Ascending aorta (tissue), 2 donors: ENCODE data around the gene PDE3A. TPM values are rescaled to one million over a fixed set of nuclear protein-coding genes. Genes with fewer than 3 reads are reported as not detected.

Experiments
- DNase-seq, 2 donors: peaks; one replicate each; pipeline ENCODE4 v3.0.0-alpha.2; 2019; ENCODE audit warnings: low spot score in 2 of 2
- H3K27ac ChIP-seq, 2 donors: fragments of 200-600 bp; sonication (generic); one replicate each; pipeline ENCODE4 v1.5.1; 2016 to 2017; ENCODE audit warnings: mild to moderate bottlenecking in 1 of 2
- H3K27me3 ChIP-seq: fragments of 200-600 bp; sonication (generic); one replicate; pipeline ENCODE4 v1.5.1; 2017
- H3K36me3 ChIP-seq, 2 donors: fragments of 200-600 bp; sonication (generic); one replicate each; pipeline ENCODE4 v1.5.1; 2016
- H3K4me1 ChIP-seq, 2 donors: fragments of 200-600 bp; sonication (generic); one replicate each; pipeline ENCODE4 v1.5.1; 2016 to 2017; ENCODE audit warnings: mild to moderate bottlenecking in 1 of 2
- H3K4me3 ChIP-seq, 2 donors: fragments of 200-600 bp; sonication (generic); one replicate each; pipeline ENCODE4 v1.5.1; 2016 to 2017; ENCODE audit warnings: mild to moderate bottlenecking in 1 of 2
- H3K9me3 ChIP-seq, 2 donors: fragments of 200-600 bp; sonication (generic); one replicate each; pipeline ENCODE4 v1.5.1; 2016
- intact Hi-C: fragments of 100-400 bp; cut with DNase I; formaldehyde crosslinking; loops from one replicate; pipeline ENCODE4 v1.15.1; 2023
- total RNA-seq: library from RNA; depleted of rRNA; stranded (reverse); fragments of >200 nt; gene quantifications from one replicate; pipeline ENCODE4 v1.1.0, GENCODE V29; 2016
- TF ChIP-seq, protein P1 (sequence below), 3 experiments: fragments of 200-600 bp in 2 of 3; fragments of 450-650 bp in 1 of 3; sonication (generic) in 2 of 3; IDR thresholded peaks; one replicate each; pipeline ENCODE4 v1.5.1; 2016 to 2019; ENCODE audit warnings: antibody characterized with exemption in 3 of 3, mild to moderate bottlenecking in 1 of 3, moderate library complexity in 1 of 3

PDE3A gene
- total RNA-seq, 1 donor from 2014 or later: 33.7 TPM

DNA sequence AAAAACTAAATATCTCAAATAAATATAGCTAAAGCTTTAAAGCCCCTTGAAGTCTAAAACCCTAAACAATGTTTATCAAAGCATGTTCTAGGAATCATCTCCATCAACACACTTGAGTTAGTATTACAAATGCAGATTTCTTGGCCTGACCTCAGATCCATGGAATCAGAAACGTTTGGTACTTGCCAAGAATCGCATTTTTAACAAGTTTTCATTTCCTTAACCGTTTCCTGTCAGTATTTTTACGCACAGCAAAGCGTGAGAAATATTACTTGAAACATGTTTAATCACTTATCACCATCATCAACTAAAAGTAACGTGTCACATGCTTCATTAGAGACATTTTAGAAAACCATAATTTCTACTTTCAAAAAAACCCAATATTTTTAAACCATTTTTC lies 336.5 kb downstream of the PDE3A start:
- no peak for DNase-seq
- Histone ChIP-seq H3K4me1 (no peaks in the 10 kb centered on the region), H3K4me3 (no peak overlapping the region), H3K27me3 (no peaks in the 10 kb centered on the region), H3K36me3 (no peaks in the 10 kb centered on the region), H3K9me3 (no peaks in the 10 kb centered on the region), H3K27ac (no peak overlapping the region)
- intact Hi-C loops: no loop called here
- TF ChIP-seq, protein P1, sequence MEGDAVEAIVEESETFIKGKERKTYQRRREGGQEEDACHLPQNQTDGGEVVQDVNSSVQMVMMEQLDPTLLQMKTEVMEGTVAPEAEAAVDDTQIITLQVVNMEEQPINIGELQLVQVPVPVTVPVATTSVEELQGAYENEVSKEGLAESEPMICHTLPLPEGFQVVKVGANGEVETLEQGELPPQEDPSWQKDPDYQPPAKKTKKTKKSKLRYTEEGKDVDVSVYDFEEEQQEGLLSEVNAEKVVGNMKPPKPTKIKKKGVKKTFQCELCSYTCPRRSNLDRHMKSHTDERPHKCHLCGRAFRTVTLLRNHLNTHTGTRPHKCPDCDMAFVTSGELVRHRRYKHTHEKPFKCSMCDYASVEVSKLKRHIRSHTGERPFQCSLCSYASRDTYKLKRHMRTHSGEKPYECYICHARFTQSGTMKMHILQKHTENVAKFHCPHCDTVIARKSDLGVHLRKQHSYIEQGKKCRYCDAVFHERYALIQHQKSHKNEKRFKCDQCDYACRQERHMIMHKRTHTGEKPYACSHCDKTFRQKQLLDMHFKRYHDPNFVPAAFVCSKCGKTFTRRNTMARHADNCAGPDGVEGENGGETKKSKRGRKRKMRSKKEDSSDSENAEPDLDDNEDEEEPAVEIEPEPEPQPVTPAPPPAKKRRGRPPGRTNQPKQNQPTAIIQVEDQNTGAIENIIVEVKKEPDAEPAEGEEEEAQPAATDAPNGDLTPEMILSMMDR (IDR thresholded peaks at IDR 0.05): no peak

DNA sequence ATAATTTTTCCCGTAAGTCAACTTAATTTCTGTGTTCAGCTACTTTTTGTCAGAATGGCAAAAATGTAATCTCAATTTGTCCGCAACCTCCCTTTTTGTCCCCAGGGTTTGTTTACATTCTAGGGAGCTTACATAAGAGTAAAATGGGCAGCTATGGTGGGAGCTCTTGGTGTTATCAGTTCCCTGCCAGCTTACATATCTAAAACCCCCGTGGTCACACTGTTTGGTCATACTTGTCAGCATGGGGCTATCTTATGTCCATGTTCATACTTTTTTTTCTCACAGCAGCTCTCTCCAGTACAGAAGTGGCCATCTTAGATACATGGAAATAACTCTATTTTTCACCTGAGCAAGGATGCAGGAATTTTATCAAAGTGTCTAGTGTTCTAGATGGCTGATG lies 343.5 kb downstream of the PDE3A start:
- intact Hi-C loops: no loop called here
- H3K4me3 ChIP-seq: no peak overlapping the region
- H3K36me3 ChIP-seq: no peaks in the 10 kb centered on the region
- H3K9me3 ChIP-seq: no peaks in the 10 kb centered on the region
- TF ChIP-seq, protein P1 (IDR thresholded peaks at IDR 0.05): no peak
- no peaks in the 10 kb centered on the region for H3K27me3 ChIP-seq
- no peaks in the 10 kb centered on the region for H3K4me1 ChIP-seq
- no peak for DNase-seq
- no peak overlapping the region for H3K27ac ChIP-seq

DNA sequence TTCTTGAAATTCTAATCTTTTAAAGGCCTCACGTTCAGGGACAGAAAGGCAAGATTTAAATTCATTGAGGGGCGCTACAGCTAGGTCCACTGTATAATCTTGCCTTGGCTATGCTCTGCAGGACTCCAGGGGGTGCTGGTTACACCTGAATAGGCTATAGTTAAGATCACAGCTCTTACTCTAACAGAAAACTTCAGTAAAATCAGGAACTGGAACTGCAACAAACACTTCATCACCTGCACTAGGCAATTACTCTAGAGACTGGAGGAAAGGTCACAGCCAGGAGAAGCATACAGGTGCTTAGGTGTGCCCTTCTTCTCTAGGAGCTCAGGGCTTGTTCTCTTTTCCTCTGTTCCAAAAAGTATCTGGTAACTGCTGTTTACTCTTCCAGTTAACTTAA lies 347.7 kb downstream of the PDE3A start:
- no peaks in the 10 kb centered on the region for H3K4me1 ChIP-seq

DNA sequence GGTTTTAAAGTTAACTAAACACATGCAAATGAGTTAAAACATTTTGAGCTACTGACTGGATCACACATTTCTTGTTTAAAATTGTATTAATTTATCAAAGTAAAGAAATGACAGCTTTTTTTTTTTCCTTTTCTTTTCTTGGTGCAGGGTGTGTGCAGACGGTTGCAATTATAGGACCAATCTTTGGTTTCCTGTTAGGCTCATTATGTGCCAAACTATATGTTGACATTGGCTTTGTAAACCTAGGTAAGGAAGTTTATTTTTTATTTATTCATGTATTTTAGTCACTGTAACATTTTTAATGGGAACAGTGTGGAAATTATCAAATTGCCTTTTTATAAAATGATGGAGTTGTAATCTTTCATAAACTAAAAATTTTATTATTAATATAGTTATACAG lies 348.6 kb downstream of the PDE3A start:
- DNase-seq: no peak
- Histone ChIP-seq H3K36me3 (no peaks in the 10 kb centered on the region), H3K27me3 (no peaks in the 10 kb centered on the region), H3K9me3 (no peaks in the 10 kb centered on the region), H3K27ac (no peak overlapping the region), H3K4me1 (no peaks in the 10 kb centered on the region), H3K4me3 (no peak overlapping the region)
- TF ChIP-seq, protein P1 (IDR thresholded peaks at IDR 0.05): no peak
- intact Hi-C loops: no loop called here

More for the DNA sequence above, 347.7 kb downstream of the PDE3A start:
- Histone ChIP-seq H3K27me3 (no peaks in the 10 kb centered on the region), H3K36me3 (no peaks in the 10 kb centered on the region), H3K9me3 (no peaks in the 10 kb centered on the region), H3K4me3 (no peak overlapping the region), H3K27ac (no peak overlapping the region)
- intact Hi-C loops: no loop called here
- DNase-seq: no peak
- TF ChIP-seq, protein P1 (IDR thresholded peaks at IDR 0.05): peak in 1 of 3 experiments; percentile 7

DNA sequence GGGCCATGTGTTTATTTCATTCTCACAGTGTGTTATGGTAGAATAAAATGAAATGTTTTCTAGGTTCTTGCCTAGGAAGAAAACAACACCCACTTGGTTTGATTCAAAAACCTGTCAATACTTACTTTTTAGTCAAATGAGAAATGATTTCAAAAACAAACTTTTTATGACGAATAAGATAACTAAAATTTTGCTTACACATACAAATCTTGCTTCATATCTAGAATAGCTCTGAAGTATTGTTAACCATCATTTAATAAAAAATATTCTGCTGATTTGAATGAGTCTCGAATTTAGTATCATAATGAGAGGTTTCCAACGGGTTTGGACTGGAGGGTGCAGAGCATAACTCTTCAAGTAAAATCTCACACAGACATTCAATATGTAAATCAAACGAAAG lies 350.0 kb downstream of the PDE3A start:
- intact Hi-C loops: no loop called here
- Histone ChIP-seq H3K27me3 (no peaks in the 10 kb centered on the region), H3K36me3 (no peaks in the 10 kb centered on the region), H3K4me1 (no peaks in the 10 kb centered on the region), H3K9me3 (no peaks in the 10 kb centered on the region), H3K27ac (no peak overlapping the region), H3K4me3 (no peak overlapping the region)
- DNase-seq: no peak
- TF ChIP-seq, protein P1 (IDR thresholded peaks at IDR 0.05): no peak

DNA sequence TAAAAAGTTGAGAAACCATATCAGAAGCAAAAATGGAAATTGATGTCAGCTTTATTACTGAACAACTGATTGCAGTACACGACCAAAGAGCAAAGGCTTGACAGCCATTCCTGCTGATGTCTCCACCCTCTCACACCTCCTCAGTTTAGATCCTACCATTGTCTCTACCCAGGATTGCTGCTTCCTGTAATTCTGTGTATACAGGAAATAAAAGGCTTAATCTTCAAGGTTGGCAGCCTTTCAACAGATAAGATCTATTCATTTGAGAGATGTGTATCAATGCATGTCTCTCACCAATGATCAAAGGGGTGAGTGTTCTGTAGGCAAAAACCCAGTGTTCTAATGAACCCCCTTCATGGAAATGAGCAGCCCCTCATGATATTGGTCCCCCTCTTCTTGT lies 353.8 kb downstream of the PDE3A start:
- Histone ChIP-seq H3K4me1 (no peaks in the 10 kb centered on the region), H3K27me3 (no peaks in the 10 kb centered on the region), H3K36me3 (no peaks in the 10 kb centered on the region), H3K27ac (no peak overlapping the region), H3K9me3 (no peaks in the 10 kb centered on the region), H3K4me3 (no peak overlapping the region)
- TF ChIP-seq, protein P1 (IDR thresholded peaks at IDR 0.05): no peak
- intact Hi-C loops: no loop called here
- no peak for DNase-seq
